ENCODE measurements around the gene NUP210L. TPM values are rescaled to one million over a fixed set of nuclear protein-coding genes. Genes with fewer than 3 reads are reported as not detected.

NUP210L gene
- total RNA-seq, 2 experiments from 2014 or later: 0.03 to 0.06 TPM

DNA sequence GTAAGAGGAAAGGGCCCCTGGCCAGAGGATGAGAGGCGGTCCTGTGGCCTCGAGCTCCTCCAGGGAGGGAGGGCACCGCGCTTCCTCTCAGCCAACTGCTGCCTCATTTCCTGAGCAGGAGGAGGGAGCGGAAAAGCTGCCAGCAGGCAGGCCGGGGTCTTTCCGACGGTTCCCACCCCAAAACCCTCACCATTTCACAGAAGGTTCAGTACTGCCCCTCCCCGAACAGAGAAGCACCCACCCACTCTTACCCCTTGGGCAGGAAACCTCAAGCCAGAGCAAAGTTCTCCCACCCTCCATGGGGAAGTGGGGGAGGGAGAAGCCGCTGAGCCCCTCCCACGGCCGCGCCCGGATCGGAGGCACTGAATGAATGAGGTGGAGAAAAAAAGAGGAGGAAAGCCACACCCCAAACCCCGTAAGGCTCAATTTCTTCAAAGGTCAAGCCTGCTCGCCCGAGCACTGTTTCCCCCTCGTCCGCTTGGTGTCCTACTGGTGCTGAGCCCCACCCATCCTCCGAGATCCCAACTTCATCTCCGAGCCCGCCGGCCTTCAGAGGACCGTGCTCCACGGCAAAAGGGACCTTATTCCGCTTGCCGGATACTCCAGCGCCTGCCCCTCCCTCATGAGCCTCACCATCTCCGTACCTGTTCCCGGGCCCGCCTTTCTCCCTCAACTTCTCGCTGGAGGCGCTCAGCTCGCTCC, 27.6 kb upstream of the NUP210L start:
- peak overlapping the region; percentile 86 for H3K4me3 ChIP-seq (ENCODE audit: low read depth, low read length, poor library complexity, severe bottlenecking)
- H3K27ac ChIP-seq (ENCODE audit: low read depth, low read length, poor library complexity, severe bottlenecking): peak overlapping the region; percentile 83
- no peaks in the 10 kb centered on the region for H3K9me3 ChIP-seq (ENCODE audit: low read length)
- no TSS peak for BruUV-seq (replicated peaks)
- H3K79me2 ChIP-seq (ENCODE audit: insufficient read depth, low read depth, low read length): peaks cover 53% of the 10 kb centered on the region
- ChIA-PET CTCF (ENCODE audit: unreplicated experiment) (no interaction called here), POLR2A (interaction anchor here (0.9 to 1.4 kb wide), 4 partner anchors 18 to 326 kb away, joined by 3 to 4 read pairs (median 4); no protein-coding TSS in a partner anchor)
- peak; percentile 58 for DNase-seq (ENCODE audit: low spot score)
- TF ChIP-seq EZH2phosphoT487 (IDR thresholded peaks at IDR 0.05; ENCODE audit: borderline replicate concordance, low read depth, low read length): no peak
- TF ChIP-seq, protein P1, sequence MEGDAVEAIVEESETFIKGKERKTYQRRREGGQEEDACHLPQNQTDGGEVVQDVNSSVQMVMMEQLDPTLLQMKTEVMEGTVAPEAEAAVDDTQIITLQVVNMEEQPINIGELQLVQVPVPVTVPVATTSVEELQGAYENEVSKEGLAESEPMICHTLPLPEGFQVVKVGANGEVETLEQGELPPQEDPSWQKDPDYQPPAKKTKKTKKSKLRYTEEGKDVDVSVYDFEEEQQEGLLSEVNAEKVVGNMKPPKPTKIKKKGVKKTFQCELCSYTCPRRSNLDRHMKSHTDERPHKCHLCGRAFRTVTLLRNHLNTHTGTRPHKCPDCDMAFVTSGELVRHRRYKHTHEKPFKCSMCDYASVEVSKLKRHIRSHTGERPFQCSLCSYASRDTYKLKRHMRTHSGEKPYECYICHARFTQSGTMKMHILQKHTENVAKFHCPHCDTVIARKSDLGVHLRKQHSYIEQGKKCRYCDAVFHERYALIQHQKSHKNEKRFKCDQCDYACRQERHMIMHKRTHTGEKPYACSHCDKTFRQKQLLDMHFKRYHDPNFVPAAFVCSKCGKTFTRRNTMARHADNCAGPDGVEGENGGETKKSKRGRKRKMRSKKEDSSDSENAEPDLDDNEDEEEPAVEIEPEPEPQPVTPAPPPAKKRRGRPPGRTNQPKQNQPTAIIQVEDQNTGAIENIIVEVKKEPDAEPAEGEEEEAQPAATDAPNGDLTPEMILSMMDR (conservative IDR thresholded peaks at IDR 0.05; ENCODE audit: low read length): peak; percentile 27
- intact Hi-C loops (cut with micrococcal nuclease; ENCODE audit: unreplicated experiment): loop anchor here (2.0 to 10.0 kb wide), 2 partner anchors 38 to 292 kb away; partner anchors contain the start of gene UBAP2L
- peaks cover 41% of the 10 kb centered on the region for H3K4me1 ChIP-seq (ENCODE audit: insufficient read depth, low read length, poor library complexity, severe bottlenecking)
- peaks cover 39% of the 10 kb centered on the region for H4K20me1 ChIP-seq (ENCODE audit: insufficient read depth, low read length)
- H2AFZ ChIP-seq (ENCODE audit: low read length): peak overlapping the region; percentile 43; the same call in 1 of the 2 replicates
- peaks cover 36% of the 10 kb centered on the region for H3K36me3 ChIP-seq (ENCODE audit: insufficient read depth, low read length)
- peak overlapping the region; percentile 98 for H3K4me2 ChIP-seq (ENCODE audit: low read length)
- no peaks in the 10 kb centered on the region for H3K9me2 ChIP-seq (ENCODE audit: insufficient read depth, low read length)

DNA sequence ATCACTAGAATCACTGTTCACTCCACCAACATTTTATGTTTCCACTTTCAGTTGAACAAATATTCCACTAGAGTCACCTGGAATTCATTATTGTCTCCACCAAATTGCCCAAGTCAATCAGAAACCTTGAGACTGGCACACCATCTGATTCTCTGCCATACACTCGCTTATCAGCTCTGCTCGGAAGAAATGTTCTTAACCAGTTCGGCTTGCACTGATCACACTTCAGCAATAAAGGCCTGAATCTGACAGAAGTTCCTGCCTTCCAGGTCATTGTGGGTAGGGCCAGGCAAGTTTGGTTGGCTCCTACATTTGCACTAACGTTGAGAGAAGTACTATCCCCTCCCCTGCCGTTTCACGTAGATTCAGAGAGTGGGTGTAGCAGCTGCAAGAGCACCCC, 27.1 kb upstream of the NUP210L start:
- H3K79me2 ChIP-seq (ENCODE audit: insufficient read depth, low read depth, low read length): peaks cover 59% of the 10 kb centered on the region
- H2AFZ ChIP-seq (ENCODE audit: low read length): no peak overlapping the region; the same call in 1 of the 2 replicates
- intact Hi-C loops (cut with micrococcal nuclease; ENCODE audit: unreplicated experiment): loop anchor here (2.0 to 10.0 kb wide), 2 partner anchors 39 to 293 kb away; partner anchors contain the start of gene UBAP2L
- H3K4me3 ChIP-seq (ENCODE audit: low read depth, low read length, poor library complexity, severe bottlenecking): peak overlapping the region; percentile 86
- H4K20me1 ChIP-seq (ENCODE audit: insufficient read depth, low read length): peaks cover 44% of the 10 kb centered on the region
- peak; percentile 79 for DNase-seq (ENCODE audit: low spot score)
- ChIA-PET CTCF (ENCODE audit: unreplicated experiment) (no interaction called here), POLR2A (interaction anchor here (0.9 to 1.4 kb wide), 4 partner anchors 17 to 327 kb away, joined by 3 to 4 read pairs (median 4); no protein-coding TSS in a partner anchor)
- H3K4me1 ChIP-seq (ENCODE audit: insufficient read depth, low read length, poor library complexity, severe bottlenecking): peaks cover 42% of the 10 kb centered on the region
- TF ChIP-seq EZH2phosphoT487 (IDR thresholded peaks at IDR 0.05; ENCODE audit: borderline replicate concordance, low read depth, low read length): no peak
- TF ChIP-seq, protein P1 (conservative IDR thresholded peaks at IDR 0.05; ENCODE audit: low read length): no peak
- H3K27ac ChIP-seq (ENCODE audit: low read depth, low read length, poor library complexity, severe bottlenecking): peak overlapping the region; percentile 83
- no peaks in the 10 kb centered on the region for H3K9me3 ChIP-seq (ENCODE audit: low read length)
- no TSS peak for BruUV-seq (replicated peaks)
- H3K9me2 ChIP-seq (ENCODE audit: insufficient read depth, low read length): no peaks in the 10 kb centered on the region
- peak overlapping the region; percentile 98 for H3K4me2 ChIP-seq (ENCODE audit: low read length)
- H3K36me3 ChIP-seq (ENCODE audit: insufficient read depth, low read length): peaks cover 42% of the 10 kb centered on the region
